HT1080 (cell line): ENCODE results near the gene CEP135. TPM values are rescaled to one million over a fixed set of nuclear protein-coding genes. Genes with fewer than 3 reads are reported as not detected.

ENCODE experiments used
- DNase-seq: peaks from one replicate; pipeline ENCODE4 v3.0.0-alpha.2; 2015; ENCODE audit warnings: low read depth
- total RNA-seq: library from RNA; depleted of rRNA; stranded (reverse); fragments of >200 nt; shearing (Covaris generic); gene quantifications from 2 replicates; pipeline ENCODE4 v1.2.3, GENCODE V29; 2014

CEP135 gene
- total RNA-seq, 1 experiment from 2014 or later: 8.1 TPM

DNA sequence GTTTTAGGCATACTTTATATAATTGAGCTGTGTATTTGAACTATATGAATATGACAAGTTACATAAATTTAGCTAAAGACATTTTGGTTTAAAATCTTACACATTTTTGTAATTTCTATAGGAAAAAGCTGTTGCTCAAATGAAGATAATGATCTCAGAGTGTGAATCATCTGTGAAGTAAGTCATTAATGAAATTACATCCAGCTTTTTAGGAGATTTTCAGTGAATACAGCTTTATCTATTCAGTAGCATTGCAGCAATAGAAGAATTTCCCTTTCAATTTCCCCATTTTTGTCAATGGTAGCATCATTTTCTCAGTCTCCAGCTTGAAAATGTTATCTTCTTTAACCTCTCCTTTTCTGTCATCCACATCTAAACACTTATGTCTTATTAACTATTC is 59.5 kb downstream of the CEP135 start:
- DNase-seq: no peak

DNA sequence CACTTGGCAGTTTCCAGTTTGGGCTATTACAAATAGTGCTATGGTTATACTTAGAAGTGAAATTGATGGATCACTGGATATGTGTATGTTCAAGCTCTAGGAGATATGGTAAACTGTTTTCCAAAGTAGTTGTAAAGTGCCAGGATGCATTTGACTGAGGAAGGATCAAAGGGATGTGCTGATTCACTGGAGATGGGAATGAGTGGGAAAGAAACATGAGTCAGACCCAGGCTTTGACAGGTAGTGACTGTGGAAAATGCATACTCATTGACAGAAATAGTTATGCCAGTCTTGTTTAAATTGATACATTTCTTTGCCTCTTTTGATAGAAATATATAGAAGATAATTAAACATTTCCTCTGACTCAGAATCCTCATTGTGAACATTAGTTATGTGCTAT is 77.9 kb downstream of the CEP135 start:
- DNase-seq: peak; percentile 86

DNA sequence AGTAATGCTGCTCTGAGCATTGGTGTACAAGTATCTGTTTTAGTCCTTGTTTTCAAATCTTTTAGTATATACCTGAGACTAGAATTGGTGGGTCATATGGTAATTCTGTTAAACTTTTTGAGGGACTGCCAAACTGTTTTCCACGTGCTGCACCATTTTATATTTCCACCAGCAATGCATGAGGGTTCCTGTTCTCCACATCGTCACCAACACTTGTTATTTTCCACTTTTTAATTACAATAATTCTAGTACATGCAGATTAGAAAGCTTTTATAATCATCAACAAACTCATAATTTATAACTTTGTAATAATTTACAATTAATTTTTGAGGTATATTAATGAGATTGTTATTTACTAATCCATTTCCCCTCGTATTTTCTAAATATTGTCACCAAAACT is 79.4 kb downstream of the CEP135 start:
- DNase-seq: no peak

DNA sequence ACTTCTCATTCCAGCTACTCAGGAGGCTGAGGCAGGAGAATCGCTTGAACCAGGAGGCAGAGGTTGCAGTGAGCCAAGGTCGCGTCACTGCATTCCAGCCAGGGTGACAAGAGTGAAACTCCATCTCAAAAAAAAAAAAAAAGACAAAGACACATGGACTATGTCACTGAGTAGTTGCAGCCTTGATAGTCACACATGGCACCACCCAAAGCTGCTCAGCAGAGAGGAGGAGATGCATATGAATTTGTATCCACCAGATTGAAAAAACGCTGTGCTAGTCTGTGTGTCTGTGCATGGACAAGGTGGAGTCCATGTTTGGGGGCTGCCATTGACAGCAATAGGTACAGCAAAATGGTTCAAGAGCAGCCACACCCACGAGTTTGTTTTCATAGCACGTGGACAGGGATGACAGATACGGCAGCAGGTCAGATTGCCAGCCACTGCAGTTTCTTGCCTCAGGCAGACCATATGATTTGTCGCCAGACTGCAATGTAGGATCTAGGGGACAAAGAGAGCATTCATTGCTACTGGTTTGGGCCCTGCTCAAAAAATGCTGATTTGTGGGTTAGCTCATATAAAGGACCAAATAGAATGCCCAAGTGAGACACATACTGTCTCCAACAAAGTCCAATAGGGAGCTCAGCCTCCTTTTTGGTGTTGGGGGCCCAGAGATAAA is 89.9 kb downstream of the CEP135 start:
- peak; percentile 20 for DNase-seq

DNA sequence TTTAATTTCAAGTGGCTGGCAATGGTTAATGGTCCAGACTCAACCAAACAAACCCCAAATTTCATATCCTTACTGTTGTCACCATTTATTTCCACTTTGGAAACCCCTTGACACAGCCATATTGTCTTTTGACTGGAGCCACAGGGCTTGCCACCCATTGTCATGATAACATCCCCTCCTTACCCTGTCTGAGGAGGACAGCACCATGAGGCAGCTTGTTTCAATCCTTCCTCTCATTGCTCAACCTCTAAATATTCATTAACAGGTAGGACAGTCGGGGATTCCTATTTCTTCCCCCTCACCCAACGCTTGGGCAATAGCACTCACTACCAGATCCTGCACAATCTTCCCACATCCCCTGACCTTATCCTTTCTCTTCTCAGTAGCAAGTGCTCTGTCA is 92.1 kb downstream of the CEP135 start:
- no peak for DNase-seq

DNA sequence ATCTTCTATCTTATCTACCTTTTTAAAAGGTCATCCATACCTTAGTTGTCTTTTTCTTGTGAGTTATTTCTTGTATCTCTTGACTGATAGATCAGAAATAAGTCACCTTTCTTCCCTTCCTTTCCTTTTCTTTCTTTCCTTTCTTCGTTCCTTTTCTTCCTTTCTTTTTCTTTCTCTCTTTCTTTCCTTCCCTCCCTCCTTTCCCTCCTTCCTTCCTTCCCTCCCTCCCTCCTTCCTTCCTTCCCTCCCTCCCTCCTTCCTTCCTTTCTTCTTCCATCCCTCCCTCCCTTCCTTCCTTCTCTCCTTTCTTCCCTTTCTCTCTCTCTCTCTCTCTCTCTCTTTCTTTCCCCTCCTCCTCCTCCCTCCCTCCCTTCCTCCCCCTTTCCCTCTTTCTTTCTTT is 93.5 kb downstream of the CEP135 start:
- DNase-seq: no peak

DNA sequence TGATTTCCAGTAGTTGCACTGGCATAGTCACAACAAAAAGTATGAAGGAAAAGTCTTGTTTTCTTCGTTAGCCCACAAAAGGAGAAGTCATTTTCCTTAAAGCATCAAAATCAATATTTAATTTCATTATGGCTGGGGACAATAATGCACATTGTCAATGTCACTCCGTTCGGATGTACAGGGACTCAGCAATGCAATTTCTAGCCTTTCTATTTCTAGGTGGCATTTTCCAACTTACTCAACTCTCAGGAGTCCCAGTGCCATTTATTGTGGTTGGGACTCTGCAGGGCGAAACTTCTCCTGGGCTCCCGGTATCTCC is 99.6 kb downstream of the CEP135 start:
- no peak for DNase-seq

DNA sequence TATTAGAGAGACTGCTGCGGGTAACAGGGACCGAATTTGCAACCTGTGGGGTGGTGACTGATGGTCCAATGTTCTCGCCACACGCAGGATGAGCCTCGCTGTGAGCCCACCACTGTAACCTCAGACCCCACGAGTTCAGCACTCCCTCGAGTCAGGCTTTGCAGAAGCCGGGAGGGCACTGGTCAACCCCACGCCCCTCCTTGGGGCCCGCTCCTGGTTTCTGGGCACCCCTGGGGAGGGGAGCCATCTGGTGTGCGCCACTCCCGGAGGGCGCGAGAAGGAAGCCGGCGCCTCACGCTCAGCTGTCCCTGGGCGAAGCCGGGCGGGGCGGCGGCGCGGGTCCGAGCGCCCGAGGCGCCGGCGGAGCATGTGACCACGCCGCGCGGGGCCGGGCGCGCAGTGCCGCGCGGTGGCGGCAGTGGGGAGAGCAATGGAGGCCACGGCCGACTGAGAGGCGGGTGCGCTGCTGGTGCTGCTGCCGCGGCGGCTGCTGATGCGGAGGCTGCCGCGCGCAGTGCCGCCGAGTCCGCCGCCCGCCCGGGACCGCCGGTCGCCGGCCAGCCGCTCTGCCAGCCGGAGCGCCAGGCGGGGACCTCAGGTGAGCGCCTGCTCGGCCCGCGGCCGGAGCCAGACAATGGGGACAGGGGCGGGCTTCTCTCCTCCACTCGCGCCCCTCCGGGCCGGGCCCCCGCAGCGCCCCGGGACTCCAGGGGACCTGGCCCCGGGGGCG is 100.1 kb downstream of the CEP135 start:
- peak; percentile 54 for DNase-seq

DNA sequence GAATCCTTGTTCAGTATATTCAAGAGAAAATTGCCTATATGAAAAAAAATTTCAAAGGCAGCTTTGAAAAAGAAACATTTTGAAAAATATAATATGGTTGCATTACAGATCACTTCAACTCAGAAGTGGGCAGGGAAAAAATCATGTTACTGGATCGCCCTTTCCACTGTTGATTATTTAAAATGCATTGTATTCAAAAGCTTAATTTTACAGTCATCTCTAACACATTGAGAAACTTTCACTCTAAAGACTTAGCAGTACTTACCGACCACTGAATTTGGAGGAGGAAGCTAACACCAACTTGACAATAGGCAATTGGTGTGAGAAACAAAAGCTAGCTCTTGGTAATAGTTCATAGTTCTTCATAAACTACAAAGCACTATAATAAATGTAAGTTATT is 101.9 kb downstream of the CEP135 start:
- DNase-seq: no peak

DNA sequence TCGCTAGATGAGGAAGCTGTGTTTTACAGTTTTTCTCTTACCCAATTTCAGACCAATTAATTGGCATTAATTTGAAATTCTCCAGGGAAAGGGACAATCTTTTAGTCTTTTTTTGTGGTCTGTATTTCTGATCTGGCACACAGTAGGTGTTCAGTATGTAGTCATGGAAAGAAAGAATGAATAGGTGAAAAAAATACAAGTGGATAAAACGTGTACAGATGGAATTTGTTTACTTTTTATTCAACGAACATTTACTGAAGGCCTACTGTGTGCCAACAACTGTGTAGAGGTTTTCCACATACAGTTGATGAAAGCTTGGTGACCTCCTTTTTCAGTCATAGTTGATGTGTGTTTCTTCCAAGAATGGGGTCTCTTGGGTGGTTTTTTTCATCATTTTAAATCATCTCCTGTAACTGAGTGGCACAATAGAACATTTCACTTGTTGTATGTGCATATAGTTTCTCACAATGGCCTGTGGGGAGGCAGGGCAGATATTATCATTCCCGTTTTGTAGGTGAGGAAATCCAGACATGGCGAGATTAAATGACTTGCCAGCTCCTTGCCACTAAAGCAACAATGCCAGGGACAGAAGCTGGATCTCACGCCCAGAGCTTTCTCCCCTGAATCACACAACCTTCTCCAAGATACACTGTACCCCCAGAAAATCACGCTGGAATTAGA is 102.4 kb downstream of the CEP135 start:
- DNase-seq: no peak

DNA sequence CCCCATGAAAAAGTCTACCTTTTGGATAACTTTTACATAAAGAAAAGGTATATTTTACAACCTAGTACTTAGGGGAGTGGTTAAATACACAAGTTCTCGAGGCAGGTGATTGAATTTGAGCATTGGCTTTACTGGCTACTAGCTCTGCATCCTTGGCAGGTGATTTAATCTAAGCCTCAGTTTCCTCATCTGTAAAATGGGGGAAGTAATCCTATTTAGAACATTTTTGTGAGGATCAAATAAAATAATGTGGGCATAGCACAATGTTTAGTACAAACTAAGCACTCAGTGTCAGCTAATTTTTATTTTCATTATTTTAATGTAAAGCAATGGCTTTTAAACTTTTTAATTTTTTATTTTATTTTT is 102.9 kb downstream of the CEP135 start:
- DNase-seq: no peak

DNA sequence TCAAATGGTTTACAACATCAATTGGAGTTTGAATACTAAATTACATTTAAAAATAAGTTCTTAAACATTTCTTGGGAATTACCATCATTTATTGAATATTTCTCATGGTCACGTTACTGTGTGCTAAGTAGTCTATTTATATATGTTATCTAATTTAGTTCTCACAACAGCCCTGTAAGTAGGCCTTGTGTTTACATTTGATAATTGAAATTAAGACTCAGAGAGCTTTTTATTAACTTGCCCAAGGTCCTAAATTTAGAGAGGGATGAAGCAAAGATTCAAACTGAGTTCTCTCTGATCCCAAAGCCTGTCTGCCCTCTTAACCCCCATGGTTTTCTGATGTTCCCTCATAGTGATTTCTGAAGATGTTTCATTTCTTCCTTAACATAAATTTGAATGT is 103.7 kb downstream of the CEP135 start:
- no peak for DNase-seq

DNA sequence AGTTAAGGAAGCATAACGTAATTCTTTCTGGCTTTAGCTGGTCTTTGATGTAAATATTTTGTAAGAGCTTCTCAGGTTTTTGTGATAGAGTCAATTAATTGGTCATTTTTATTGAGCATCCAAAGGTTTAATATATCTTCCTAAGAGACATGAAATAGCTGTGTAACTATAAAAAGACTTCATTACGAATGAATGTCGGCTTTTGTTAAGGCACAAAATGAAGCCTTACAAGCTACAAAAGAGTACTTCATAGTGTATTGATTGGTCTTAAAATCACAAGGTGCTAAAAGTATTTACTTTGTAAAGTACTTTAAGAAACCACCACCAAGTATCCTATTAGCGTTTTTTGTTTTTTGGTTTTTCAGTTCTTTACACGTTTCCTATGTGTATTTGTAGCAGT is 104.2 kb downstream of the CEP135 start:
- no peak for DNase-seq

DNA sequence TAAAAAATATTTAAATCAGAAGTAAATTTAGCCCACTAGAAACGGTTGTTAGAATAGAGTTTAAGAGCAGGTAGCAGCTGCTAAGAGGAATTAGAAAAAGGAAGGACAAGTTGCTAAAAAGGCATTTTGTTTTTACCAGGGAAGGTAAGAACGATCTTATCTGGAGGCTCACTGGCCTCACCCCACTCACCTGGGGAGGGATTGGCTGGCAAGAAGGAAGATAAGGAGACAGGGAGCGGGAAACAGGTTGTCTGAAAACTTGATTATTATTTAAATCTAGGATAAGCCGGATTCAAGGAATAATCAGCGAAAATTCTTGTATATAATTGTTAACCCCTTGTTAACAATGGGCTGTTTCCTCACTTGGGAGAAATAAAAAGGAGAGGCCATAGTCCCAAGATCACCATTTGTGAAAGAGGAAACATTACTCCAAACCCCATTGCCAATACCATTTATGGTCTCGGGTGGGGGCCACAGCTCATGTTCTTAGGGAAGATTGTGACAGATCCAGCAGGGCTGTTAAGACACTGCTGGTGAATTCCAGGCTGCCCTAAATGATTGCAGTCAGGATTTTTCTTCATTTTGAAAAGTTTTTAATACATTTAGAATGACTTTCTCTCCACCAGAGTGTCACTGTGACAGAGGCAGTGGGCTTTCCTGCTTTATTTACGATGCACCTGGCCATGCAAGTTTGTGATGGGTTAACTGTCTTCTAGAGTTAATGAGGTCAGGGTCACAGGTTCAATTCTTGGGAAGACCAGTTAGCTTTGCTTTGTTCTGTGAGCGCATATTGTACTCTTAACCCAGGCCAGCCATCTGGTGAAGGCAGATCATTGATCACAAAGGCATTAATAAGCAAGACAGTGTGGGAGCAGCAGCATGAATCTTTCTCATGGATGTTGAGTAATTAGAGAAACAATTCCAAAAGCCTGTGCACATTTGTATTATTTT is 106.6 kb downstream of the CEP135 start:
- DNase-seq: no peak

DNA sequence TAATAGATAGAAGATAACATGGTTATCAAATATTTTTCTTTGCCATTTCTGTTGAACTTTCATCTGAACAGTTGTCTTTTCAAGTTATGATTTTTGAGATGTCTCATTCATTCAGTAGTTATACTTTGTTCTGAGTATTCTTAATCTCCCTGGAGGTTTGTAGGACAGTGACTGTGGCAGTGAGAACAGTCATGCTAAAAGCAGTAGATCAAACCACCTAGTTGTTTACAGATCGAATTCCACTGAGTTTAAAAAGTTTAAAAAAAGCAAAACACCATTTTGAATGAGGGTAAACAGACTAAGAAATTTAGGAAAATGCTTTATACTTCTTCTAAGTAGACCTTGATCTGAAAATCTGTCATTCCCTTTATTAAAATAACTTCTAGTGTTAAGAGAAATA is 107.2 kb downstream of the CEP135 start:
- no peak for DNase-seq

DNA sequence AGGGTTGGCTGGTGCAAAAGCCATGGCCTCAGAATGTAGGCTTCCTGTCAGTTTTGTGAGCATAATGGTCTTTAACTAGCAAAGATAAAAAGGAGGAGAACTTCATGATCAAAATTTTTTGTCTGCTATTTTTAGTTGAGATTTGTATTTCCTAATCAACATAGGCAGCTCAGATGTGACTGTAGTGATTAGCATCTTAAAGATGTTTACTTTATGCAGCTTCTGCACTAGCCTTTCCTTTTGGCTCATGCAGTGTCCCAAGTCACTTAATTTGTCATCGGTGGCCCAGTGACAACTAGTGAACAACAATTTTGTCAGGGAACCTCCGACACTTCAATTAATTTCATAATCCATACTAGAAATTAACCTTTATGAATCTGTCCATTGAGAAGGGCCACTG is 109.8 kb downstream of the CEP135 start:
- DNase-seq: no peak

DNA sequence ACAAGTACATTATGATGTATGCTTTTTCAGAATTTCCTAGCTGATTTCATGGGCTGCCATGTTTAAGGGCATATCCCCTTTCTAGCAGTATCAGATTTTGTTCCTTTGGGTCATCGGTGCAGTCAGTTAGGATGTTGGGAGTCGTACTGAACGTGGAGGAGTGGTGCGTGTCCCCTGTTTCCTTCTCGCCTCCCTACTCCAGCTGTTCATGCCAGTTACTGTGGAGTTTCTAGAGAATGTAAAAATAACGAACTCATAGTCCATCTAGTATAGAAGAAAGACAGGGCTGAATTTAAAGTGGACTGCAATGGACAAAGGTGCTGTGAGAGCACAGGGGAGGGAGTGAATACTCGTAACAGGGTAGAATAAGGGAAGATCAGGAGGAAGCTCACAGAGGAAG is 111.3 kb downstream of the CEP135 start:
- DNase-seq: no peak

DNA sequence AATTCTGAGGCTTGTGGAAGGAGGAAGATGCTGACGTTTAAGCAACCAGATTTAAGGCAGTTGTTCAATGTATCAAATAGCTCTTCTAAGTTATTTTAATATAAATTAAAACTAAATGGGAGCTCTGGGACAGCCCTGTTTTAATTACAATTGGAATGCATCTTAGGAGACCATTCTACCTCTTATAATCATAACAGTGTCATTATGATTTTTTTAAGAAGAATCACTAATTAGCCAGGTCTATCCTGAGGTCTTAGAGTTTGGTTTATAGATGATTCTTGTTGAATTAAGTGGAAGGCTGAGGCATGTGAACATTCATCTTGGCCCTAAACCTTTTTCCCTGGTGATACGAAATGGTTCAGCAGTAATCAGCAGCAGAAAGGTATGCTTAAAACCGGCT is 113.4 kb downstream of the CEP135 start:
- no peak for DNase-seq

DNA sequence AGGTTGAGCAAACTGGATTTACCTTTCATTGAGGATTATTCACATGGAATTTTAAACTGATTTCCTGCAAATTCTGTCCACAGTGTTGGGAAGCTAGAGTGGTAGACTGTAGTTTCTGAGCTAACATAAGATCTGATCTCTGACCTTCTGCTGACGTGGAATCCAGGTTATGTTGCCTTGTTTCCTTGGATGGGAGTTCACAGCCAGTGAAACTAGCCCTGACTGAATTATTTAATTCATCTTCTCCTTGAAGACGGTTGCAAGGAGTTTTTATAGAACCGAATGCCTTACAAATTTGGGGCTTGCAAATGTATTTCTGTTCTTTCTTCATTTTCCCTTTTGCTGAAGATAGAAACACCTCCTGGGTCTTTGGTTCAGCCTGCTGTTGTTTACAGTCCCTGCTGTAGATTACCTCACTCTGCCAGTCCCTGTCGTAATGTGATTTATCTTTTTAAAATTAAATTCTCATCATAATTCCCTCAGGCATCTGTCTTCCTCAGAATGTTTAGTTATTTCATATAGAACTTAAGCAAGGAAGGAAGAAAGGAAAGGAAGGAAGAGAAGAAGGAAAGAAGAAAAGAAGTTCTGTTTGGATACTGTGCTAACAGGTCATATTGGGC is 113.9 kb downstream of the CEP135 start:
- DNase-seq: no peak

DNA sequence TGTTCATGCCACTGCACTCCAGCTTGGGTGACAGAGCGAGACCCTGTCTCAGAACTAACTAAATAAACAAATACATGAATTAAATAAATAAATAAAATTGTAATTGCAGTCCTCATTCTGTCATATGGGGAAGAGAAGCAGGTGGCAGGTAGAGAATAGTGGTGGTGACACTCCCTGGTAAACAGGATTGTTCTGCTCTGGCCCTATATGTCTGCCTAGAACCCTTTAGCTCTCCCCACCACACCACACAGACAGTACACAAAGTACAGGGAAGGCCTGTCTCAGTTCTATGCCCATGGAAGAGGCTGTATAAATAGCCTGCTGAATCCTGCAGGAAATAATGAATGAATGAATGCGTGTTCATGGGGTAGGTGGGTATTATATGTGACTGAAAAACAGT is 117.7 kb downstream of the CEP135 start:
- no peak for DNase-seq

DNA sequence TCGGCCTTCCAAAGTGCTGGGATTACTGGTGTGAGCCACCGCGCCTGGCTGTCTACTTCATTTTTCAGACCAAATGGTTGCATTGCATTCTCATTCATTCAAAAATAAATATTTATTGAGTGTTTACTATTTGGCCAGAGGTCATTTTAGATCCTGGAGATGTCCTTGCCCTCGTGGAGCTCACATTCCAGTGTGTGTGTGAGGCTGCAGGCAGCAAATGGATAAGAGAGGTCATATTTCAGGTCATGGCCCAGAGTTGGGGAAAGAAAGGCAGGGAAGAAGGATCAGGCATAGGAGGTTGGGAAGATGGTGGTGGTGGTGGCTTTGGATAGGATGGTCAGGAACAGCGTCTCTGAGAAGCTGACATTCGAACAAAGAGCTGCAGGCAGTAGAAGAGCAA is 119.1 kb downstream of the CEP135 start:
- no peak for DNase-seq
